B cell (primary cell): Measurements from ENCODE around the gene HS6ST3.

ENCODE experiments used
- EZH2 ChIP-seq: IDR thresholded peaks from 2 replicates; pipeline ENCODE4 v1.6.1; 2012; ENCODE audit warnings: borderline replicate concordance, low read depth, mild to moderate bottlenecking, moderate library complexity, low read length; ENCODE audit not compliant: insufficient read depth, poor library complexity, severe bottlenecking
- TF ChIP-seq, protein P1 (sequence below): fragments of 200-600 bp; IDR thresholded peaks from one replicate; pipeline ENCODE4 v1.8.0; 2022; ENCODE audit warnings: antibody characterized with exemption, mild to moderate bottlenecking

DNA sequence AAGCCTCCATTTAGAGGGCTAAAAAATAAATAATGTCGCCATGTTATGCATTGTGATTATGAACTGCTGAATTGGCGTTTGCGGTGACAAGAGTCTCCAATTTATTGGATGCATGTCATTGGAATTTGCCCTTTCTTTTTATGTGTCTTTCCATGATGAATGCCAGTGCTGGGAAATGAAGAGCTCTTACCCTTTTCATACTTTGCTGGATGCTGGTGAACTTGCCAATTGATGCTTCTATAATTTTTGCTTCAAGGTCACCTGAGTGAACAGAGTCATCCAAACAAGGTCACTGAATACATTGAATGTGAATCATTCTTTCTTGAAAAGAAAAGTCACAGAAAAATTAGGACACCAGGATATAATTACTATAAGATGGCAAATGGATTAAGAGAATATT lies 556.2 kb downstream of the HS6ST3 start:
- TF ChIP-seq, protein P1, sequence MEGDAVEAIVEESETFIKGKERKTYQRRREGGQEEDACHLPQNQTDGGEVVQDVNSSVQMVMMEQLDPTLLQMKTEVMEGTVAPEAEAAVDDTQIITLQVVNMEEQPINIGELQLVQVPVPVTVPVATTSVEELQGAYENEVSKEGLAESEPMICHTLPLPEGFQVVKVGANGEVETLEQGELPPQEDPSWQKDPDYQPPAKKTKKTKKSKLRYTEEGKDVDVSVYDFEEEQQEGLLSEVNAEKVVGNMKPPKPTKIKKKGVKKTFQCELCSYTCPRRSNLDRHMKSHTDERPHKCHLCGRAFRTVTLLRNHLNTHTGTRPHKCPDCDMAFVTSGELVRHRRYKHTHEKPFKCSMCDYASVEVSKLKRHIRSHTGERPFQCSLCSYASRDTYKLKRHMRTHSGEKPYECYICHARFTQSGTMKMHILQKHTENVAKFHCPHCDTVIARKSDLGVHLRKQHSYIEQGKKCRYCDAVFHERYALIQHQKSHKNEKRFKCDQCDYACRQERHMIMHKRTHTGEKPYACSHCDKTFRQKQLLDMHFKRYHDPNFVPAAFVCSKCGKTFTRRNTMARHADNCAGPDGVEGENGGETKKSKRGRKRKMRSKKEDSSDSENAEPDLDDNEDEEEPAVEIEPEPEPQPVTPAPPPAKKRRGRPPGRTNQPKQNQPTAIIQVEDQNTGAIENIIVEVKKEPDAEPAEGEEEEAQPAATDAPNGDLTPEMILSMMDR, result no peak
- TF ChIP-seq EZH2, result no peak
